ENCODE results near the gene POU2AF1. TPM values are rescaled to one million over a fixed set of nuclear protein-coding genes. Genes with fewer than 3 reads are reported as not detected.

POU2AF1 gene
- total and polyA plus RNA-seq, 2 of the 13 experiments (the other 11 are each of a cell fraction or from before 2014, with no cell fraction given): 1.9 to 3.6 TPM

- TF ChIP-seq GABPA (IDR thresholded peaks at IDR 0.05; ENCODE audit: low read depth, low read length) (no peak), GABPA (CRISPR knock-in tag; IDR thresholded peaks at IDR 0.05; ENCODE audit: low read depth) (peak; percentile 79), HNRNPH1 (optimal IDR thresholded peaks at IDR 0.05; ENCODE audit: low read depth, low read length) (no peak), HDAC1 (CRISPR knock-in tag; IDR thresholded peaks at IDR 0.05) (no peak), PPARG (CRISPR knock-in tag; conservative IDR thresholded peaks at IDR 0.05) (no peak; the same call in 1 of the 2 replicates), FOXO4 (CRISPR knock-in tag; conservative IDR thresholded peaks at IDR 0.05) (no peak), ASH2L (IDR thresholded peaks at IDR 0.05; ENCODE audit: insufficient read length, low read depth, low read length) (peak; percentile 30), BCL3 (CRISPR knock-in tag; IDR thresholded peaks at IDR 0.05) (no peak), ONECUT2 (CRISPR knock-in tag; IDR thresholded peaks at IDR 0.05) (no peak), JUND (CRISPR knock-in tag; IDR thresholded peaks at IDR 0.05) (no peak), ZNF547 (CRISPR knock-in tag; IDR thresholded peaks at IDR 0.05) (no peak), HNRNPK (IDR thresholded peaks at IDR 0.05; ENCODE audit: low read depth, low read length, poor library complexity, severe bottlenecking) (no peak), ZNF292 (CRISPR knock-in tag; IDR thresholded peaks at IDR 0.05; ENCODE audit: borderline replicate concordance, low read depth) (peak; percentile 83), EP300 (IDR thresholded peaks at IDR 0.05; ENCODE audit: low read depth in 2 of 2, low read length in 2 of 2) (peak in 1 of 2 experiments; percentile 20; a peak in 1 of 4 replicates), EP300 (CRISPR knock-in tag; IDR thresholded peaks at IDR 0.05; ENCODE audit: borderline replicate concordance) (no peak), TFDP1 (CRISPR knock-in tag; IDR thresholded peaks at IDR 0.05; ENCODE audit: borderline replicate concordance) (no peak), ARID5B (CRISPR knock-in tag; IDR thresholded peaks at IDR 0.05) (peak; percentile 33; the same call in 1 of the 2 replicates), BCLAF1 (IDR thresholded peaks at IDR 0.05) (no peak)
These were observed 38.1 kb upstream of the POU2AF1 start (continued) for GRCh38 chr11:111417011-111417765.
